ENCODE data around the gene AHDC1. TPM values are rescaled to one million over a fixed set of nuclear protein-coding genes. Genes with fewer than 3 reads are reported as not detected.
A peak's percentile ranks its signal among the peaks of the same experiment; 100 is the strongest.

Gene AHDC1
- total and polyA plus RNA-seq, 2 donors (not counting 3 experiments of a cell fraction or from before 2014, with no cell fraction given), result 7.0 to 32.1 TPM

- DNase-seq (ENCODE audit: low read depth, low spot score), result peak; percentile 66
- BruUV-seq (replicated peaks), result TSS peak; percentile 79
- TF ChIP-seq POLR2AphosphoS5 (IDR thresholded peaks at IDR 0.05; ENCODE audit: insufficient read depth, low read depth, low read length) (no peak), GATA2 (IDR thresholded peaks at IDR 0.05; ENCODE audit: insufficient read depth, insufficient read length, low read depth, low read length) (no peak), POLR2A (IDR thresholded peaks at IDR 0.05; ENCODE audit: low read depth, low read length) (peak; percentile 22), MYC (IDR thresholded peaks at IDR 0.05; ENCODE audit: low read depth, low read length) (no peak), MAX (IDR thresholded peaks at IDR 0.05; ENCODE audit: insufficient read depth, insufficient read length) (no peak), EZH2 (IDR thresholded peaks at IDR 0.05; ENCODE audit: borderline replicate concordance, low read depth, low read length, severe bottlenecking) (no peak), FOS (IDR thresholded peaks at IDR 0.05; ENCODE audit: borderline replicate concordance, insufficient read depth, low read length) (no peak), JUN (IDR thresholded peaks at IDR 0.05; ENCODE audit: borderline replicate concordance, insufficient read depth, insufficient read length, low read depth) (no peak)
These were observed 115.7 kb downstream of the AHDC1 start for GRCh38 chr1:27487966-27488884.

More at GRCh38 chr1:27487966-27488884, 115.7 kb downstream of the AHDC1 start:
- Histone ChIP-seq H3K4me2 (ENCODE audit: insufficient read depth, low read length) (peak overlapping the region; percentile 97), H3K9me3 (replicated peaks; ENCODE audit: control insufficient read depth, insufficient read depth, low read length) (no peaks in the 10 kb centered on the region), H3K36me3 (ENCODE audit: control insufficient read depth in 2 of 2, extremely low read depth in 1 of 2, insufficient read depth in 2 of 2, low read length in 2 of 2) (peaks cover 0 to 4% of the 10 kb centered on the region in 2 experiments), H4K20me1 (replicated peaks; ENCODE audit: control insufficient read depth, extremely low read depth, insufficient read depth, low read length) (peaks cover 3% of the 10 kb centered on the region), H3K9ac (replicated peaks; ENCODE audit: extremely low read depth, insufficient read depth, low read length) (peak overlapping the region; percentile 93), H3K4me1 (ENCODE audit: control insufficient read depth, extremely low read depth, insufficient read depth, low read length) (peaks cover 14% of the 10 kb centered on the region), H3K27ac (ENCODE audit: insufficient read depth, low read depth, low read length) (peak overlapping the region; percentile 51), H3K79me2 (ENCODE audit: control insufficient read depth, insufficient read depth, low read length) (peaks cover 59% of the 10 kb centered on the region), H3K27me3 (ENCODE audit: control insufficient read depth in 2 of 2, insufficient read depth in 2 of 2, low read length in 2 of 2) (no peaks in the 10 kb centered on the region), H2AFZ (ENCODE audit: low read depth, low read length) (no peak overlapping the region), H3K9me1 (replicated peaks; ENCODE audit: control insufficient read depth, extremely low read depth, insufficient read depth, low read length) (no peaks in the 10 kb centered on the region), H3K4me3 (replicated peaks in 1 of 3; ENCODE audit: insufficient read depth in 1 of 3, low read depth in 1 of 3, low read length in 3 of 3) (peak overlapping the region; percentile 42 to 83 (median 80))
- intact Hi-C loops (cut with micrococcal nuclease), result no loop called here
- dilution Hi-C loops (cut with MboI; ENCODE audit: extremely low pct_ligation_motif_present, low sequenced_read_pairs), result no loop called here
- POLR2A ChIA-PET, result interaction anchor here (0.6 to 0.9 kb wide), 4 partner anchors 63 to 115 kb away, joined by 3 to 4 read pairs (median 4); no protein-coding TSS in a partner anchor
- peak; percentile 88 for FAIRE-seq
- CTCF ChIA-PET, result interaction anchor here (0.8 to 1.9 kb wide), 14 partner anchors 9 to 93 kb away, joined by 3 to 31 read pairs (median 3); no protein-coding TSS in a partner anchor
